HG02973 (cell line): ENCODE data around the gene GBE1.
"Not testable (repeated sequence)": the region's sequence is repeated elsewhere in the genome, so short reads cannot be mapped to it uniquely, and the experiment has no call there.

ENCODE experiments used
- ATAC-seq: cut with Tn5 transposase; IDR thresholded peaks from one replicate; pipeline ENCODE4 v1.9.1; 2021; ENCODE audit warnings: moderate library complexity; ENCODE audit not compliant: unreplicated experiment

GBE1 gene

DNA sequence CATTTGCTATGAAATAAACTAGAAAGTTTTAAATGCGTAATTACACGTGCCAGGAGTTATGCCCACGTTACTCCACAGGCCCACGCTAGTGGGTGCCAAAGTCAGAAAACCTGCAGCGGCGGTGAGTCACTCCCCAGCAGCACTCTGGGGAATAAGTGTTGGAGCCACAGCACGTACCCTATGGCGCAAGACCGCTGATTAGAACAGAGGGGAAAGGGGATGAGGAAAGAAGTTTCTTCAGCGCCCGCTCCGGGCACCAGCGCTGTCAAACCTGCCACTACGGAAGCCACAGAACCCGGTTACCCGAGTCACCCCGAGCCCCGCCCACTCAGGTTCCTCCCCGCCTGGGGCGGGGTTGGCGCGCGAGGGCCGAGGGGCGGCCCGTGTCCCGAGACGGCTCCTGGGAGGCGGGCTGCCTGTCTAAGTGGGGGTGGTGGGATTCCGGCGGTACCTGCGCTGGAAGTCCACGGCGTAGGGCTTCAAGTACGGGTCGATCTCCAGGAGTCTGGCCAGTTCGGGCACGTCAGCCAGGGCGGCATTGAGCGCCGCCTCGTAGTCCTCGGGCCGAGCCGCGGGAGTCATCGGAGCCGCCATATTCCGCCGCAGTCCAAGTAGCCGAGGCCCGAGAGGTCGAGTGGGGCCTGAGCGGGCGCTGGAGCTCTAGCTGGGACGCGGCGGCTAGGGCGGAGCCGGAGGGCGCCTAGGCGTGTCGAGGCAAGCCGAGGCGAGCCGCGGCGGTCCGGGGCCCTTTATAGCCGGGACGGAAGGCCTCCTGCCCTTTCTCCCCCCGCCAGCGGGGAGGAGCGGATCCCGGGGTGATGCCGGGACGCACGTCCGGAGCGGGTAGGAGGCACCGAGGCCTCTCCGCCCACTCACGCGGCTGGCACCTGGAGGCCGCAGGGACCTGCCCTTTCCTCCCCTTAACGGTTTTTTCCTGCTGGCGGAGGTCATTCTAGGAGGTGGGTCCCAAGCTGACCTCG lies at the start of gene GBE1:
Gene GBE1 (minus strand): TSS at position 722 of the 980 bp plus-strand sequence. CDS start 128 bp downstream, at position 594.
- peak; percentile 91 for ATAC-seq

- no peak for ATAC-seq
Observed at GRCh38 chr3:81808900-81809299, 47.5 kb upstream of the GBE1 start.

GRCh38 chr3:81799403-81799802 lies 38.0 kb upstream of the GBE1 start:
- ATAC-seq: no peak

DNA sequence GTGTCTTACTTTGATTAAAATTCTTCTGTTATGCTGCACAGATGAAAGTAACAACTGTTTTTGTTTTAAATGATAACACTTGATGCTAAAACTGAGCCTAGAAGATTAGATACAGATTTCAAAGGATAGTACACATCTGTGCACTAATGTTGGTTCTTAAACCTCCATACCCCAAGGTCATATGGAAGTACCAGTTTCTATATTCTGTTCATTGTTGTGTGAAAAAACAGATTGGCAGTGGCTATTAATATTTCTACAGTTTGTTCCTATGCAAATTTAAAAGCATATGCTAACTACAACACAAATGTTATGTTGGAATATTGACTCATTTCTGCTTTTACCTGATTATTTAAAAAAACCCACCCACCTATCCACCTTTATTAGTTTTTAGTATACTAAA lies 32.0 kb upstream of the GBE1 start:
- no peak for ATAC-seq

- ATAC-seq: no peak
Observed at GRCh38 chr3:81790117-81790516, 28.7 kb upstream of the GBE1 start.

GRCh38 chr3:81789691-81790090 lies 28.2 kb upstream of the GBE1 start:
- ATAC-seq: no peak

- ATAC-seq: peak; percentile 77
Observed at GRCh38 chr3:81788610-81789009, 27.2 kb upstream of the GBE1 start.

DNA sequence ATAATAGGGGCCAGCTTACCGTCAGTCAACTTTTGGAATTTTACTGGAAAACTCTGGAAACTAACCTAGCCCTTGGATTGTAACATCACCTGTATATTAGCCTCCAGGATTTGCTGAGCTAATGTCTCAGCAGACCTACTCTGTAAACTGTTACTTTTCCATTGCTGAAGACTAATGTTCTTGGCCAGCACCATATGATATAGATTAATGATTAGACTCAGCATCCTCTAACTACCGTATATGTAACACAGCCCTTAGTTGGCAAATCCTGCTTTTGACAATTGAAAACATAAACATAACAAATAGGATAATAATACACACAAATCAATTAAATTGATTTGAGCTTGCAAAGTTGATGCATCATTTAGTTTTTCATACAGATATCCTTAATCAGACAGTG lies 26.6 kb upstream of the GBE1 start:
- no peak for ATAC-seq

GRCh38 chr3:81782585-81782984 lies 21.1 kb upstream of the GBE1 start:
- peak; percentile 46 for ATAC-seq

- peak; percentile 52 for ATAC-seq
Observed at GRCh38 chr3:81778678-81779182, 17.3 kb upstream of the GBE1 start.

DNA sequence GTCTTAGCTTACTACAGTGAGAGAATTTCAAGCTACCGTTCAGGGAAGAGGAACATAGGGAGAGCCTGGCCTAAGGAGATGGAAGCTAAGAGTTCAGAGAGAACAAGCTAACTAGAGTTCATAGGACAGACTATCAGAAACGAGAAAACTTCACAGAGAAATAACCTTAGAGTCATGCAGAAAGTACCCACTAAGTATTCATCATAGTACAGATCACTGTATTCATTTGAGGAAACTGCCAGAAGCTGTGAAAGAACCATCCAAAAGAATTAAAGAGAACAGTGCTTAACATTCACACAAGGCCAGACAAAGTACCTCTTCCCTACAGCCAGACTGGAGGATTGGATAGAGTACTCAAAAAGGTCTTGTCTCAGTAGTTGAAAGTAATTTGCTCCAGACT lies 15.2 kb upstream of the GBE1 start:
- peak; percentile 56 for ATAC-seq

DNA sequence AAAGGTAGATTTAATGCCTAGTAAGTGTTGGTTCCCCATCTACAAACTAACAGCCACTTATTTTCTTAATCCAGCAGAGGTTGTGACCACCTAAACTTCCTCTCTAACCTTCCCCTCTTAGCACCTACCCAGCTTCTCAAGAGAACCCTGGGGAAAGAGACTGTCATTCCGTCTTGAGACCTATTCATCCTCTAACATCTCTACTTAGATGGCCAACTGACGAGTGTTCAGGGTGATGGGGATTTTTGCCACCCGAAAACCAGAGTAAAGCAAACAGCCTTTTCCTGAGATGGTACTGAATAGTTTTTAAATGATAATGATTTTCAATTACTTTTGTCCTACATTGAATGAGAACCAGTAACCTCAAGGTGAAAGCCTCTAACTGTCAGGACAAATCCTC lies 9.3 kb upstream of the GBE1 start:
- ATAC-seq: no peak

- ATAC-seq: no peak
Observed at GRCh38 chr3:81769299-81769698, 7.9 kb upstream of the GBE1 start.

DNA sequence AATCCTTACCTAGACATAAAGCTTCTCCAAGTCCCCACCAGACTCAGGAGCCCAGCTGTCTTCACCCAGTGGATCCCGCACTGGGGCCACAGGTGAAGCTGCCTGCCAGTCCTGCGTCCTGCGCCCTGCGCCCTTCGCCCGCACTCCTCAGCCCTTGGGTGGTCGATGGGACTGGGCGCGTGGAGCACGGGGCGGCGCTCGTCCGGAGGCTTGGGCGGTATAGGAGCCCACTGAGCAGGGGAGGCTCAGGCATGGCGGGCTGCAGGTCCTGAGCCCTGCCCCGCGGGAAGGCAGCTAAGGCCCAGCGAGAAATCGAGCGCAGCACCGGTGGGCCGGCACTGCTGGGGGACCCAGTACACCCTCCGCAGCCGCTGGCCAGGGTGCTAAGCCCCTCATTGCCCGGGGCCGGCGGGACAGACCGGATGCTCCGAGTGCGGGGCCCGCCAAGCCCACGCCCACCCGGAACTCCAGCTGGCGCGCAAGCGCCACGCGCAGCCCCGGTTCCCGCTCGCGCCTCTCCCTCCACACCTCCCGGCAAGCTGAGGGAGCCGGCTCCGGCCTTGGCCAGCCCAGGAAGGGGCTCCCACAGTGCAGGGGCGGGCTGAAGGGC lies 5.9 kb upstream of the GBE1 start:
- not testable (repeated sequence) for ATAC-seq

GRCh38 chr3:81765400-81765799 lies 4.0 kb upstream of the GBE1 start:
- ATAC-seq: no peak

GRCh38 chr3:81764665-81765064 lies 3.2 kb upstream of the GBE1 start:
- no peak for ATAC-seq

DNA sequence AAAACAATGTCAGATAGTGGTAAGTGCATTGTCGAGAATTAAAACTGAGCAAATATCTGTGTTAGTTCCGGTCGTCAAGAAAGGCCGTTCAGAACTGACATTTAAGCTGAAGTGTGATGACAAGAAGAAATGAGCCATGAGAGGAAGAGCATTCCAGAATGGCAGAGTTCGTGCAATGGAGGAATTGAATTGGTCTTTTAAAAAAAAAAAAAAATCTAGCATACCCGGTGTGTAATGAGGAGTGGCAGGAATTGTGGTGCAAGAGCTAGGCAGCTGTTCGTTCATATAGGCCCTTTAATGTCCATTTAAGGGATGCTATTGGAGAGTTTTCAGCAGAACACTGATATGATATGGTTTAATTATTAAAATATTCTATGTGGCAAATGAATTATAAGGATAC lies 2.6 kb upstream of the GBE1 start:
- ATAC-seq: no peak

- ATAC-seq: no peak
Observed at GRCh38 chr3:81763001-81763400, 1.6 kb upstream of the GBE1 start.

GRCh38 chr3:81761904-81762580 lies 597 bp upstream of the GBE1 start:
- ATAC-seq: no peak

GRCh38 chr3:81760215-81760614 lies 1.2 kb downstream of the GBE1 start:
- ATAC-seq: no peak

DNA sequence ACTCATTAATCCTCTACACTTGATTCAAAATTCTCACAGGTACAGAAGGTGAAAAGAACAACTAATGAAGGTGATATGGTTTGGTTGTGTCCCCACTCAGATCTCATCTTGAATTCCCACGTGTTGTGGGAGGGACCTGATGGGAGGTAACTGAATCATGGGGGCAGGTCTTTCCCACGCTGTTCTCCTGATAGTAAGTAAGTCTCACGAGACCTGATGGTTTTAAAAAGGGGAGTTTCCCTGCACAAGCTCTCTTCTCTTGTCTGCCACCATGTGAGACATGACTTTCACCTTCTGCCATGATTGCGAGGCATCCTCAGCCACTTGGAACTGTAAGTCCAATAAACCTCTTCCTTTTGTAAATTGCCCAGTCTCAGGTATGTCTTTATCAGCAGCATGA lies 2.7 kb downstream of the GBE1 start:
- ATAC-seq: not testable (repeated sequence)
